NCI-H146 treated with DMSO at 0.1 percent for 48 hours (cell line): ENCODE results near the gene PHACTR1.
"Not testable (repeated sequence)": the region's sequence is repeated elsewhere in the genome, so short reads cannot be mapped to it uniquely, and the experiment has no call there.

ENCODE experiments used
- DNase-seq: peaks from one replicate; lab custom pipeline; 2025; ENCODE audit not compliant: unreplicated experiment; lab: John Stamatoyannopoulos, UW

PHACTR1 gene

GRCh38 chr6:12716298-12716916, at the start of gene PHACTR1:
Gene PHACTR1, plus strand, starts transcription at chr6:12716767.
- DNase-seq: no peak

GRCh38 chr6:12666886-12667285, 49.7 kb upstream of the PHACTR1 start:
- no peak for DNase-seq

DNA sequence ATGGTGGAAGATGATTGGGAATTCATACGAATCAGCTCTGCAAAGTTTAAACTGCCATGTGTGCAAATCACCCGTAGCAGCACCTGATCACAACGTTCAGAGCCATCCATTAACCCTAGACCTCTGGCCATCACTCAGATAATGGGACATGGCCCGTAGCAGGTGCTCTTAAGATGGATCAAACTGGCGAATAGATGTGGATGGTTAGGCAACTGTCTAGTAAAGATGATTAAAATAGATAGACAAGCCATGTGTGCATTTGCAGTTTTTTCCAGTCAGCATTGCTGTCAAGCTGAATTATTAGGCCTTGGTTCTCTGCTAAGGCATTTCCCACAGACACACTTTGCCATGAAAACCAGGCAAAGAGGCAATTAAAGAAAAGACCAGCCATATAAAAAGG, 40.6 kb upstream of the PHACTR1 start:
- DNase-seq: no peak

DNA sequence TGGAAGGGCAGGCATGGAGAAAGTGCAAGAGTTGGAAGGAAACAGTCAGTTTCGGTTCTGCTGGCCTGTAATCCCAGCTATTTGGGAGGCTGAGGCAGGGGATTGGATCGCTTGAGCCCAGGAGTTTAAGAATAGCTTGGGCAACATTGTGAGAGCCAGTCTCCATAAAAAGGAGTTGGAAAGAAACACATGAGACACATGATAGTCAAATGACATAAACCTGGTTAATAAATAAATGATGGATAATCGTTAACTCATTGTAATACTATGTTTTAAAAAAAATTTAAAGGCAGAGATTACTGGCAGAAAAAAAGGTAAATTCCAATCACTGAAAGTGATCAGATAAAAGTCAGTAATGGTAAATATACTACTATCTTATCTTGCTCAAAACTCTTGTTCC, 37.2 kb upstream of the PHACTR1 start:
- DNase-seq: no peak

DNA sequence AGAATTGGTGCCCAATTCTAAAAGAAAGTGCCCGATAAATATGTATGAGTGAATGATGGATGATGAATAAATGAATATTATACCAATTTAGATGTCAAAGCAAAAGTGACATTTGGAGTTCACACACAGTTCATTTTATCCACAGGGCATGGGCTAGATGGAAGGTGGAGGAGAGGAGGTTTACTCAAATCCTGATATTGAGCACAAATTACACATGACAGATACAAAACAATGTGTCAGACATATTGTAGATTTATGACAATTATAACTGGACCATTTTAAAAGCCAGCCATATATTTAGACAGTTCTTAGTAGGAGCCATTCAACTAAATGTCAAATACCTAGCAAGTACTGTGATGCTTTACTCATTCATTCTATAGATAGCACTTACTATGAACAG, 23.4 kb upstream of the PHACTR1 start:
- no peak for DNase-seq

DNA sequence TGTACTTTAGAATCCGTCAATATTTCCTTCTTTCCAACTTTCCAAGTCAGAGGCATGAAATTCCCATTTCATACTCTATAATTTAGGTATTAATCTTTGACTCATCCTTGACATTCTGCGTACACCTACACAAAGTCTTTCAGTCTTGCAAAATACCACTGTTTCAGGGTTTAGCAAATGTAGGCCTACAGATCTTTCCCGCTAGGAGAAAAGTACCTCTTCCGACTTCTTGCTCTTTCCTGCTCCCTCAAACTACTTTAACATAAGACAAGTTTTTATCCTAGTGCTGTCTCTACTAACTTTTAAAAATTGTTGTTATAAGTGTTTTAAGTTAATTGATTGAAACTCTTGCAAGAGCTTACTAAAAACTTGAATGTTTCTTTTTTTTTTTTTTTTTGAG, 18.3 kb upstream of the PHACTR1 start:
- DNase-seq: no peak

DNA sequence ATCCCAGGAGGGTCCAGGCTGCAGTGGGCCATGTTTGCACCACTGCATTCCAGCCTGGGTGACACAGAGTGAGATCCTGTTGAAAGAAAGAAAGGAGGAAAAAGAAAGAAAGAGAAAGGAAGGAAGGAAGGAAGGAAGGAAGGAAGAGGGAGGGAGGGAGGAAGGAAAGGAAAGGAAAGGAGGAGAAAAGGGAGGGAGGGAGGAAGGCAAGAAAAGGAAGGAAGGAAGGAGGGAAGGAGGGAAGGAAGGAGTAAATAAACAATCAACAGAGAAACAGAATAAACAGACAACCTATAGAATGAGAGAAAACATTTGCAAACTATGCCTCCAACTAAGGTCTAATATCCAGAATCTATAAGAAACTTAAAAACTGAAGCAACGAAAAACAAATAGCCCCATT, 11.6 kb upstream of the PHACTR1 start:
- no peak for DNase-seq

DNA sequence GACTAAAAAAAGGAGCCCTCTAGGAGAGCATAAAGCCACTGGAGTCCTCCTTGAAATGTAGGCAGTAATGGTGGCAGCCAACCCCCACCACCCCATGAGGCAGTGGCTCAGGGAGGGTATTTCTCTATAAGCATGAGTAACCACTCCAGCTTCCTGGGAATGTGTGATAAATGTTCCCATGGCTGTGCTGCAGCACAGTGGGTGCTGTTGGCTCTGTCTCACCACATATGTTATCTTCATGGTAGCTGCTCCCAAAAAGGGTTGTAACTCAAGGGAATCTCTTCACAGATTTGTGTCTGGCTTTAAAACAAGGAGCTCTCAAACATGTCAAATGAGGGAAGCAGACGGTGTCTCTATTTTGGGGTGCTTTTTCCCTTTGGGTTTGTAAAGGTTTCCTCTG, 7.5 kb upstream of the PHACTR1 start:
- DNase-seq: no peak

GRCh38 chr6:12709556-12710232, 6.9 kb upstream of the PHACTR1 start:
- DNase-seq: no peak

- DNase-seq: no peak
These were observed 5.6 kb upstream of the PHACTR1 start for GRCh38 chr6:12710921-12711320.

- no peak for DNase-seq
These were observed 2.5 kb upstream of the PHACTR1 start for GRCh38 chr6:12714022-12714421.

DNA sequence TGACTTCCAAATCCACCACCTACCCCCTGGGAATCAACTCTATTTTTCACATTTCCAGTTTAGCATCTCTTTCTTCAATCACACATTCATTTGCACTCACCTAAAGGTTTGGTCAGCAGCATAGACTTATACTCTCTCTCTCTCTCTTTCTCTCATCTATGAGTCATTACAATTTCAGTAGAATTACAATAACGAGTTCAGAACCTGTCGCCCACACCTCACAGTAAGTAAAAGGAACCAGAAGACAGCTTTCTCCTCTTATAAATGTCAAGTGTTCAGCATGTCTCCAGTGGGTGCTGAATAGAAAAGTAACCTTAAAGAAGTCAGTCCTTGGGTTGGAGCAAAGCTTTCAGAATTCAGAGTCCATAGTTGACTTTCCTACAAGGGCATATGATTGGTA, 1.1 kb upstream of the PHACTR1 start:
- DNase-seq: no peak

GRCh38 chr6:12717356-12717755, 789 bp downstream of the PHACTR1 start:
- peak; percentile 5 for DNase-seq

- DNase-seq: no peak
These were observed 1.4 kb downstream of the PHACTR1 start for GRCh38 chr6:12718015-12718414.

DNA sequence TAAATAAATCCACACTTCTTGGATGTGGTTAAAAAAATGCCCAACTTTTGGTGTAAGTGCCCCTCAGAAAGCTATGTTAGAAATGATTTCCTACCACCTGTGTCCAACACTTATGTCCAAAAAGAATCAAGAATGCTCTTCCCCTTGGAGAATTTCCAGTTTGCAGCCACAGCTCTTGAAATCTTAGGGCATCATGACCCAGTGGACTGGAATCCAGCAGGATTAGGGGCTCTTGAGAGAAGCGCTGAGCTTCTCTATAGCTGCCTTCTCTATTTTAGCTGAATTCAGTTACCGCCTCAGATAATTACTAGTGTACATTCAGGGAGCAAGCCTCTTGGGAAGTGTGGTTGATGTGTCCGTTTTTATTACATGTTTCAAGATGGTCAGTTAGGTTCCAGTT, 2.5 kb downstream of the PHACTR1 start:
- no peak for DNase-seq

DNA sequence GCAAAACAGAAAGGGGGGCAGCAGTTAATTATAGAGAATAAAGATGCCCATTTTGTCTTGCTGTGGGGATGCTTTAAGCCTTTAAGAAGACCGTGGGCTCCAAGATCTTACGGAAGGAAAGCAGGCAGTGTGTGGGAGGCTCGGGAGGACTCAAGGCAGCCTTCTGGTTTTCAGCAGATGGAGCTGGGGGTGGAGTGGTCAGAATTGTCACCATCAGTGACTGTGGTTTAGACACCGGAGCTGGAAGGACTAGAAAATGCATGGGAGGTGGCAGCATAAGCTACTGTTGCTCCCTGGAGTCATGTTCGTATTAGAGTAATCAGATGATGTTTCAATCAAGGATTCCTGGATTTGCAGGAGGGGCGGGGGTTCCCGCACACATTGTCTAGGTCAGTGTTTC, 3.7 kb downstream of the PHACTR1 start:
- DNase-seq: no peak

- no peak for DNase-seq
These were observed 8.7 kb downstream of the PHACTR1 start for GRCh38 chr6:12725263-12725662.

- no peak for DNase-seq
These were observed 12.9 kb downstream of the PHACTR1 start for GRCh38 chr6:12729467-12729866.

DNA sequence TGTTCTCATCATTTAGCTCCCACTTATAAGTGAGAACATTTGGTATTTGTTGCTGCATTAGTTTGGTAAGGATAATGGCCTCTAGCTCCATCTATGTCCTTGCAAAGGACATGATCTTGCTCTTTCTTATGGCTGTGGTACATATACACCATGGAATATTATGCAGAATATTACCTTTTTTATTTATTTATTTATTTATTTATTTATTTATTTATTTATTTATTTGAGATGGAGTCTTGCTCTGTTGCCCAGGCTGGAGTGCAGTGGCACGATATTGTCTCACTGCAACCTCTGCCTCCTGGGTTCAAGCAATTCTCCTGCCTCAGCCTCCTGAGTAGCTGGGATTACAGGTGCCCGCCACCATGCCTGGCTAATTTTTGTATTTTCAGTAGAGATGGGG, 14.2 kb downstream of the PHACTR1 start:
- DNase-seq: not testable (repeated sequence)

DNA sequence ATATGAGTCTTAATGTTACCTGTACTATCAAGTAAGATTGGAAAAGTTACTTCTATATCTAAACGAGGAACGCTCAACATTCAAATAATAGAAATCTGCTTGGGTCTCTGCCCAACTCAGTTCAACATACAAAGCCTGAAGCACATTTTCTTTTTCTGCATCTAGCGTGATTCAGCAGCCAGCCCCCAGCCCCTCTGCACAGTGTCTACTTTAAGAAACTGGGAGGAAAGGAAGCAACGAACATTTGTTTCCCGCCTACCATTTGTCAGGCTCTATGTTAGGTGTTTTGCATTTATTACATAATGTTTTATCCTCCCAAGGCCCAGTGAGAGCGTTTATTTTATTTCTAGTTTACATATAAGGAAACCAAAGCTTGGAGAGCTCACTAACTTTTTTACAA, 17.3 kb downstream of the PHACTR1 start:
- DNase-seq: no peak

- DNase-seq: no peak
These were observed 19.2 kb downstream of the PHACTR1 start for GRCh38 chr6:12735786-12736185.

DNA sequence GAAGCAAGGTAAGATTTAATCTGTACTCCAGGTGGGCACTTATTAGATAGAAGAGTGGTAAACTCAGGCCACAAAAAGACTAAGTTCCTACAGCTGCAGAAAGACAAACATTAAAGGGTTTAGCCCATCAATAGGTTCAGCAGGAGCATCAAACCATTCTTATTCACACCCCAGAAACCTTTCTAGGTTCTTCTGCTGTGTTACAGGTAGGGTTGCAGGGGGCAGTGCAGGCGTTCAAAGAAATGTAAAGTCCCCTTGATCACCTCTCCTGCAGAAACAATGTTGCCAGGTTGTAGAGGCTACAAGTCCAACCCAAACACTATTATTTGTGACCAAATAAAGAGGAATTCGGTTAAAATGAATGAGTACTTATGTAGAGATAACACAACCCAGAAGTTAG, 31.8 kb downstream of the PHACTR1 start:
- no peak for DNase-seq
